HuH-7.5 (cell line): ENCODE data around the gene LMBR1.
"Not testable (repeated sequence)": the region's sequence is repeated elsewhere in the genome, so short reads cannot be mapped to it uniquely, and the experiment has no call there.

Experiments
- DNase-seq: peaks from one replicate; pipeline ENCODE4 v3.0.0; 2011; ENCODE audit warnings: low spot score

LMBR1 gene

DNA sequence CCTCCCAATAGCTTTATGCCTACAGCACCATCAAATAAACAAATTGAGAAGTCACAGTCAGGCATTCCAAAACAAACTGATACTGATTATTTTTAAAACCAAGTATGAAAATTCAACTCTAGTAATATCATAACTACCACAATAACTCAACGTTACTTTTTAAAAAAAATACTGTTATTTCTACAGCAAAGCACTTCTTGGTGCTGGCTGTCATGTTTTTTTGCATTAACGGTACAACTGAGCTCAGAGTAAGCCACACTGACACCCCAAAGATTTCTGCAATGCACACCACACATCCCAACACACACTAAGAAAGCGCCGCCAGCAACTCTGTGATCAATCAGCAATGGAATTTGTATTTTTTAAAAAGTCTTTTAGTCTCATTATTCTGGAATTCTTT lies 138.8 kb downstream of the LMBR1 start:
- DNase-seq = no peak

DNA sequence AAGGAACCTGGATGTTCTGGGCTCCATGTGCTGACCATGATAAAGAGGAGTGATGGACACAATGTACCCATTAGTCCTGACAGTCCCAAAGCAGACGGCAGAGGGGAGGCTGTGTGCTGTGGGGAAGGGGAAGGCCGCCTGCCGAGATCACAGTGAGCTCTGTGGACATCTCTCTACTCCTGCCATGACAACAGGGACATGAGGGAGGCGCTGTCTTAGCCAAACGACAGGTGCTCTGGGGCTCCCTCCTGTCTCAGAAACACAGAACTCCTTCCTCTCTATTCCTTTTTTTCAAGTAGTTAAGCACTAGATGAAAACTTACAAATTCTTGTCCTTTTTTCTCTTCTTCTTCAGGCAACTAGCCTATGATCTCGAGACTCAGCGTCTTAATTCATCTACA lies 139.4 kb downstream of the LMBR1 start:
- DNase-seq = no peak

DNA sequence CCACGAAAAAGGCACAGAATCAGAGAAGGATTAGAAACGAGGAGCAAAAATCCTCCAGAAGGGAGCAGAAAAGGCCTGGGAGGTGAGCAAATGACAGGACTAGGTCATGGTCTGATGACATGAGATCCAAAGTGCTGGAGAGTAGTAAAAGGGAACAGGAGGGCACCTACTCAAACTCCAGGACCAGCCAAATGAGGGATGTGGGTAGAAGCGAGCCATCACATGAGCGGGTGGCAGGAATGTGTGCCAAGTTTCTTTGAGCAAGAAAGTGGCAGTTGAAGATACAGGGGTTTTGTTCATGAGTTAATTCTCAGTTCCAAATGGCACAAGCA lies 139.8 kb downstream of the LMBR1 start:
- no peak for DNase-seq

DNA sequence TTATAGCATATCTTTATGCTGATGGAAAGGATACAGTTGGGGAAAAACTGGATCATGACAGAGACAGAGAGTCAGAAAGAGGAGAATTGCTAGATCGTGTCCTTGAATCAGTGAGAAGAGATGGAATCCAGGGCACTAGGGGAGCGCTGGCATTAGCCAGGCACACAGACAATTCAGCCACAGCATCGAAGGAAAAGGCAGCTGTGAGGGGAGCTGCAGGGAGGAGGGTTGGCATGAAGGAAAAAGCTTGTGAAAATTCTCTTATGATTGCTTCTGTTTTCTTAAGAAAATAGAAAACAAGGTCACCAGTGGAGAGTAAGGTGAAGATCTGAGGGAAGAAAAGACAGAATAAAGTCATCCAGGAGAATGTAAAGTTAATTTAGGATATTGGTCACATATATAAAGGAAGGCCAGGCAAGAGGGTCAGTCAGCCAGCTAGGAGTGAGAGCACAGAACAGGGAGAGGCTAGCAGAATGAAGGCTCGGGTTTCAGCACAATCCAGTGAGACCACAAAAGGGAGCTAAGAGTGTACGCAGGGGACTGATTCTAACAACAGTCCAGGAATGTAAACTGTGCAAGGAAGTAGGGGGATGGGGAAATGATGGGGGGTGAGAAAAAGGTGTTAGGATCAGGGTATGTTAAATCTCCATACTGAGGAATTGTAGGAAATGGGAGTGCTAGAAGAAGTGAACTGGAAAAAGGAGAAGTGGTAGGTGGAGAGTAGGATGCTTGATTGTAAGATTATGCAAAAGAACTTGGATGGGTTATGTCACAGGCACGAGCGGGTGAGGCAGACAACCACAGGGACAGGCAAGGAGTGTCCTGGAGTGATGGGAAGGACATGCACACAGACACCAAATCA lies 140.4 kb downstream of the LMBR1 start:
- no peak for DNase-seq

DNA sequence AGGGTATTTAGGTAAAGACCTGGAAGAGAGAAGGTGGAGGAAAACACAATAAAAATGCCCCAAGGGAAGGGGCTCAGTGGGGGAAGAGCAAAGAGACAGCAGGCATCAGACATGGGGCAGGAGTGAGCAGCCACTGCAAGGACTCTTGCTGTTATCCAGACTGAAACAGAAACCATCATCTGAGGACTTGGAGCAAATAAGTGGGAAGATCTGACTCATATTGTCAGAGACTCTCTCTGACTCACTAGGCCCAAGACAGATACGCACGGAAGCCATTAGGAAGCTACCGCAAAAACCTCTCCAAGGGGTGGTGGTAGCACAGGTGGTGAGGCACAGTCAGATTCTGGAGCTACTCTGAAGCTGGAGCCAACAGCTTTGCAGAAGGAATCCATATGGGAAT lies 141.7 kb downstream of the LMBR1 start:
- no peak for DNase-seq

DNA sequence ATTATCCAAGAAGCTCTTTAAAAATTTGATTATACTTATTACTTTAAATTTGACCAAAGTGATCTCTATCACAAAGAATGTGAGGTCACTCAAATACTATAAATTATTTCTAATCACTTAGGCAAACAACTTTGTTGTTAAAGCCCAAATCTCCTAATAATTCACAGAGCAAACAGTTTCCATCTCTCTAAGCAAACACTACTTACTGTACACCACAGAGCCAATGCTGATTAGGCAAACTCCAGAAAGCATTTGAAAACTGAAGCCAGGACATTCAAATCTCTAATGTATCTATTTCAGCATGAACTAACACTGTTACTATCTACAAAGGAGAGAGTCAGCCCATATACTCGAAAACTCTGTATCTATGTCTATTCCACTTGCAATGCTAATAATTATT lies 145.3 kb downstream of the LMBR1 start:
- DNase-seq = peak; percentile 14

DNA sequence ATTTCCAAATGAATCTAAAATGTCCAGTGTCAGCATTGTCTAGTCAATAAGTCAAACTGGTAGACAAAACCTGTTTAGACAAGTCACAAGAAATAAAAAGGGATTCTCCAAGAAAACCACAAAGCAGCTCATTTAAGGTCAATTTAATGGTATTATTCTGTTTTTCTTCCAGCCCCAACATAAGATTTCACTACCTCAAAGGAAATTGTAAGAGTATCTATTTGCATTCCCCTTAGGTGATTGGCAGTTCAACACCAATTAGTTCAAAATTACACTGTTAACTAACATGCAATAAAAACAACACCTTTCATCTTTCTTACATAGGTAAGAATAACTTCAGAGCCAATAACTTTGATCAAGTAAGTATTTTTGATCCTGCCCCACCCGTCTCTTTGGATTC lies 146.1 kb downstream of the LMBR1 start:
- no peak for DNase-seq

DNA sequence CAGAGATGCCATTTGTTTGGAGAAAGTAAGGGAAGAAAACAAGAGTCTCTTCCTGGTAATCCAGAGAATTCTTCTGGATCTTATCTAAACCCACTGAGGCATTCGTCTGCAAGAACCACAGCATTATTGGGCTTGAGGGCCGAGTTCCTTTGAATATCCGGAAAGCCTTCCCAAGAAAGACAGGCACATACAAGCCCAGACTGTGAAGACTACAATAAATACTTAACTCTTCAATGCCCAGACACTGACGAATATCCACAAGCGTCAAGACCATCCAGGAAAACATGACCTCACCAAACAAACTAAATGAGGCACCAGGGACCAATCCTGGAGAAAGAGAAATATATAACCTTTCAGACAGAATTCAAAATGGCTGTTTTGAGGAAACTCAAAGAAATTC lies 153.4 kb downstream of the LMBR1 start:
- DNase-seq = no peak

DNA sequence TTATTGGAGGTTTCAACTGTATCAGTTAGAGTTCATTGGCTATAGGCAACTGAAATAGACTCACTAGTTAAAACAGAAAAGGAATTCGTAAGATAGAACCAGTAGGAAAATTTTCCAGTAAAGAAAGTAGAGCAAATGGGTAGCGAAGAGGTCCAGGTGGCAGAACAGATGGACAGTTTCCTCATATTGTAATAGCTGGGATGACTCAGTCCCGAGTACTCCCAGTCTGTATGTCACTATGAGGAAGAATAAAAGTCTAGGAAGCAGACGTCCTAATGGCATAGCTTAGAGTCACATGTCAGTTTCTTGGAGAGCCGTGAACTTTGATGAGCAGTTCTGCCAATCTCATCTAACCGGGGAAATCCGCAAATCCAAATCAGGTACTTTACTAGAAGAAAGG lies 157.1 kb downstream of the LMBR1 start:
- DNase-seq = no peak

DNA sequence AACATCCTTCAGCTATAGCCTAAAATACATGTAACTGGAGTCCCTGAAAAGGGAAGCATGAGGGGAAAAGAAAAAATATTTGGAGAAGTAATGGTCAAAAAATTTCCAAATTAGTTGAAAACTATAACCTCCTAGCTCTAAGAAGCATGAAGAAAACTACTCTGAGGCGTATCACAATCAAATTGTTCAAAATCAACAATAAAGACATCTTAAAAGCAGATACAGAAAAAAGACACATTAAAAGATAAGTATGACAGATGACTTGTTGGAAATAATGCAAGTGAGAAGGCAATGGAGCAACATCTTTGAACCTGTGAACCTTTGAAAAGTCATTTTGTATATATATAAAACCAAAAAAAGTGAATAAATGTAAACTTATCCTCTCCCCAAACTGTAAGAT lies 159.3 kb downstream of the LMBR1 start:
- DNase-seq = no peak

DNA sequence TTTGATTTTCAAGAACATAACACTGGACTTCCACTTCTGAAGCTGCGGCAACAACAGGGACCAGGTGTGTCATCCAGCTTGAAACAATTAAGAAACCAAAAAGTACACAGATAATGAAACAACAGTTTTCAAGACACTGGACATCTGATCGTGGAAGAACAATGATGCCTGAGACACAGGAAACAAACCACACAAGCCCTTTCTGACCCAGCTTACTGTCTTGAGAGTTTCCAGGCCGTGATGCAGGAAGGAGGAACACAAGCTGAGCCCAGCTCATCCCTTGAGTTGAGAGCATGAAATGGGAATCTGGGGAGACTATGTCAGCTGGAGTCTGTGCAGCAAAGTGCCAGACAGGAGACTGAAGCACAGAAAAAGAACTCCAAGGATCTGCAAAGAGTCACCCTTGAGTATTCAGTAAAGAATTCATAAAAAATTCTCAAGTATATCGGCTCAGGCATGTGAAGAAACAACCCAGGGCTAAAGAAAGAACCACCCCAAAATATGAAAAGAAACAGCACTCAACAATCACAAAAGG lies 160.8 kb downstream of the LMBR1 start:
- DNase-seq = no peak

DNA sequence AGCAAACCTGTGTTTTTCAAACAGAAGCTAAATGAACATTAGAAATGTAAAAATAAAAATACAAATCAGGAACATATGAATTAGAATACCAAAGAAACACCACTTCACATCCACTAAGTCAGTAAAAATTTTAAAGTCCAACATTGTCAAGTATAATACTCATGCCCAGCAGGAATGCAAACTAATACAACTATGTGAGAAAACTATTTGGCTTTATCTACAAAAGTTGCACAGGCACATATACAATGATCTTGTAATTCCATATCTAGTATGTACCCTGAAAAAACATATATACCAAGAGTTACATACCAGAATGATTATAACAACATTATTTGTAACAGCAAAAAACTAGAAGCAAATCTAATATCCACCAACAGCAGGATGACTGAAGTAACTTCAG lies 161.3 kb downstream of the LMBR1 start:
- no peak for DNase-seq

DNA sequence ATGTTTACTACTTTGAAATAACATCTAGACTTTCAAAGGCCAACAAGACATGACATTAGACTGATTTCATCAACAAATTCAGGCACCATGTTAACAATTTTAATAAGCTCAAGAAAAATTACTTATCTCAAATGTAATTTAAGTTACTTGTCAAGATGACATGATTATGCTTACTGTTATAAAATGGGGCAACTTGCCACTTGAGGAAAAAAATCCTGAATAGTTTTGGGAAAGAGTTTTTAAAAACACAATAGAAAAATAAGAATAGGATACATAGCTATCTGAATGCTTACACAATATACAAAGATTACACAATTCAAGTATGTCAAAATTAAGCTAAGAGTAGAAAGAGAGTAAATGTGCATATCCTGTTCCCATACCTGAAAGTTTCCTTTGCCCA lies 167.0 kb downstream of the LMBR1 start:
- DNase-seq = no peak

DNA sequence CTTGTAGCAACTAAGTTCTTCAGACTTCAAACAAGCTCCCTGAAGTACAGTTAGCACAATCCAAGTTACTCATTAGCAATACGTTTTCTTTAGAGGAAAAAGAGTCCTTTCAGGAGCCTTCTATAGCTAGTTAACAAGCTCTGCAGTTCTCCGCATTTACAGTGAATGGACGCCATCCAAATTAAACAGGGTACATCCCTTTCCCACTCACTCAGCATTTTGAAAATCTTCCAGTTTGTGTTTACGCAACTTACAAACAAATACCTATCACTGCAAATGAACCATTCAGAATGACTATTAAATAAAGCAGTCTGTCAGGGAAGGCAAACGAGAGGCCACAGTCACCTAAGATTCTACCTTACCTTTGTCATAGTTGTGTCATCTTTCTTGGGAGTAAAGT lies 167.9 kb downstream of the LMBR1 start:
- peak; percentile 13 for DNase-seq

DNA sequence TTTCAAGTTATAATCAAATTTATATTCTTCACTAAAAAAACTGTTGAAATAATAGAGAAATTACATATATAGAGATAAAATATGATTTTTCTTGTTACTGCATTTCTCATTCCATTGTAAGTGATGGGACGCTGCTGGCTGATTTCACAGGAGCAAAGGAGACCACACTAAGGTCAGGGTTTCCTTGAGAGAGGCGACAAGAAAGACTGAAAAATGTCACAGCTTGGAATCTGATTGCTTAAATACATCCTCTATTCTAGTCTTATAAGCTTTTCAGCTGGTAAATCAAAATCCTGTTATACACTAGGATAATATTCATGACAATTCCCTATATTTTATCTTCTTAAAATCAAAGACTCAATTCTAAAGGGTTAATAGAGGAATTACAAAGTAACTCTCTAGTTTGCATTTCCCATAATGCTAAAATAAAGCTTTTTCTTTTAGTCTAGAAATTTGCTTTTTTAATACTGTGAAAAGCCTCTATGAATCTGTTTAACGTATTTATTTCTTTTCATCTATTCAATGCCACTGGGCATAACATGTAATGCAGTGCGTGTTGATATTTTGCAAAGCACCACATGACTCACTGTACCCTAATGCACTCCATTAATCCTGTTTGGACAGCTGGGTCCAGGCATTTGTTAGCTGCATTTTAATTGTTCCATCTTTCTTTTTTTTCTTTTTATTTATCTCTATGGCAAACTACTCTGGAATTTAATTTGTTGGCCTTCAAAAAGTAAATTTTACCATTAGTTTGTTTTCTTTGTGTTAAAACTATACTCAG lies 170.7 kb downstream of the LMBR1 start:
- DNase-seq = no peak

DNA sequence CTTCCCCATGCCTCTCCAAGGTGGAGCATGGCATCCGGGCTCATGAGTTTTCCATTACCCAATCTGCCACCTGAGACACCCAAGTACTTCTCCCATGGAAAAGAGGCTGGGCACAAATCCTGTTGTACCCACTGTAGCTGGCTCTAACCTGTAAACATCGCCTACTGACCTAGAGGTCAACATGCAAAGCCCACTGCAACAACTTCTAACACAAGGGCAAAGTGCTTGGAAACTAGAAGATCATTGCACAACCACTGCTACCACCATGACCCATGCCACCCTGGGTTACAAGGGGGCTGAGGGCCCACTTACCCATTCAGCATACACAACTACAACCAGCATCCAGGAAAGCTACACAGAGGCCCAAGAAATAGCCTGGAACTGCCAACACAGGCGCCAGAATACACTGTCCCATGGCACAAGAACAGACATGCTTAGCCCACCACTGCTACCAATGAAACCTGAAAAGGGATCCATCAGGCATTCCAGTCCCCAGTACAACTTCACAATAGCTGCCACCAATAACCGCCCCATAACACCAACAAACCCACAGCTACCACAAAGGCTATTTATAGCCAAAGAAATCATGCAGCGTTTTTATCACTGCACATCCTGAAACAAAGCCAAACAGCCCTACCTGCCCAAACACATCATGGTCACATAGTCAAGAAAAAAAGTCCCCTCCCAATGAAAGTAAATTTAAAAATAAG lies 189.1 kb downstream of the LMBR1 start:
- no peak for DNase-seq

DNA sequence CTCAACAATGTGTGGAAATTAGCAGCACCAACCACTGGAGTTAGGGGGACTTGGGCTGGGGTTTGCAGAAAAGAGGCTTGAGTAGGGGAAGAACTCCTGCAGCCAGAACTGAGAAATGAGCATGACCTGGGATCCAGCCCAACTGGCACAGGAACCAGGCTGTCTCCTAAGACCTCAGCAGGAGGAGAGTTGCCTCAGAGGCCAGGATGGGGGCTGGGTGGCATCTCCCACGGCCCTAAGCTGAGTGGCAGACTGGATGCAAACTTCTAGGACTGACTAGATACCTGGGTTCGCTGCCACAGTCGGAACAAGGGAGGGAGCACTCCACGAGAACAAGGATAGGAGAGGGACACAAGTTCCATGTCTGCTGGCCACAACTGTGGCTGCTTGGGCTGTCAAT lies 189.8 kb downstream of the LMBR1 start:
- no peak for DNase-seq

DNA sequence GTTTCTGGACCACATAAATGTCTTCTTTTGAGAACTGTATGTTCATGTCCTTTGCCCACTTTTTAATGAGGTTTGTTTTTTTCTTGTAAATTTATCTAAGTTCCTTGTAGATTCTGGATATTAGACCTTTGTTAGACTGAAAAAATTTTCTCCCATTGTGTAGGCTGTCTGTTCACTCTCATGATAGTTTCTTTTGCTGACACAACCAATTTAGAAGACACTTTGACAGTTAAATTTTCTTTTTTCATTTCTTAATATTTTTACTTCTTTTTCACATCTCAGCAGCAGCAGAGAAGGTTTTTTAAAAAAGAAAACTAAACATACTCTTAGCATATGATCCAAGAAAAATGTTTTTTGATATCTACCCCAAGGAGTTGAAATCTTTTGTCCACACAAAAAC lies 190.6 kb downstream of the LMBR1 start:
- no peak for DNase-seq

DNA sequence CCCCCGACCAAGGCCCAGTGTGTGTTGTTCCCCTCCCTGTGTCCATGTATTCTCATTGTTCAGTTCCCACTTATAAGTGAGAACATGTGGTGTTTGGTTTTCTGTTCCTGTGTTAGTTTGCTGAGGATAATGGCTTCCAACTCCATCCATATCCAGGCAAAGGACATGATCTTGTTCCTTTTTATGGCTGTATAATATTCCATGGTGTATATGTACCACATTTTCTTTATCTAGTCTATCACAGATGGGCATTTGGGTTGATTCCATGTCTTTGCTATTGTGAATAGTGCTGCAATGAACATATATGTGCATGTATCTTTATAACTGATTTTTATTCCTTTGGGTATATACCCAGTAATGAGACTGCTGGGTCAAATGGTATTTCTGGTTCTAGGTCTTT lies 191.2 kb downstream of the LMBR1 start:
- DNase-seq = not testable (repeated sequence)

DNA sequence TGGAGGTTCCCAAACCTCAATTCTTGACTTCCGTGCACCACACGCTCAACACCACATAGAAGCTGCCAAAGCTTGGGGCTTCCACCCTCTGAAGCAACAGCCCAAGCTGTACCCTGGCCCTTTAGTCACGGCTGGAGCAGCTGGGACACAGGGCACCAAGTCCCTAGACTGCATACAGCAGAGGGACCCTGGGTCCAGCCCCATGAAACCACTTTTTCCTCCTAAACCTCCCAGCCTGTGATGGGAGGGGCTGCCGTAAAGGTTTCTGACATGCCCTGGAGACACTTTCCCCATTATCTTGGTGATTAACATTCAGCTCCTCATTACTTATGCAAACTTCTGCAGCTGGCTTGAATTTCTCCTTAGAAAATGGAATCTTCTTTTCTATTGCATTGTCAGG lies 194.5 kb downstream of the LMBR1 start:
- not testable (repeated sequence) for DNase-seq

DNA sequence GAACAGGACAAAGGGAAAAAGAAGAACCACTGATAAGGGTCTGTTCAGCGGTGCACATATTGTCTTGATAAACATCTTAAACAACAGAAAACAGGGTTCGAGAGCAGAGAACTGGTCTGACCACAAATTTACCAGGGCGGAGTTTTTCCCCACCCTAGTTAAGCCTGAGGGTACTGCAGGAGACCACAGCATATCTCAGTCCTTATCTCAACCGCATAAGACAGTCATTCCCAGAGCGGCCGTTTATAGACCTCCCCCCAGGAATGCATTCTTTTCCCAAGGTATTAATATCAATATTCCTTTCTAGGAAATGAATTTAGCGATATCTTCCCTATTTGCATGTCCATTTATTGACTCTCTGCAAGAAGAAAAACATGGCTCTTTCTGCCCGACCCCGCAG lies 195.7 kb downstream of the LMBR1 start:
- not testable (repeated sequence) for DNase-seq

DNA sequence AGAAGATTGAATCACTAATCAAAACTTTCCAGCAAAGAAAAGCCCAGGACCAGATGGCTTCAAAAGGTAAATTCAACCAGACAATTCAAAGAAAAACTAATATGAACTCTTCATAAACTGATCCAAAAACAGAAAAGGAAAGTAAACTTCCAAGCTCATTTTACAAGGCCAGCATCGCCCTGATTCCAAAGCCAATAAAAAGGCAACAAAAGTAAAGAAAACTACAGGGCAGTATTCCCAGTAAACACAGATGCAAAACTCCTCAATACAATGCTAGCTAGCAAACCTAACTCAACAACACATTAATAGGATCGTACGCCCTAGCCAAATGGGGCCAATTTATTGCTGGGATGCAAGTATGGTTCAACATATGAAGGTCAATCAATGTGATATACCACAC lies 199.4 kb downstream of the LMBR1 start:
- no peak for DNase-seq

DNA sequence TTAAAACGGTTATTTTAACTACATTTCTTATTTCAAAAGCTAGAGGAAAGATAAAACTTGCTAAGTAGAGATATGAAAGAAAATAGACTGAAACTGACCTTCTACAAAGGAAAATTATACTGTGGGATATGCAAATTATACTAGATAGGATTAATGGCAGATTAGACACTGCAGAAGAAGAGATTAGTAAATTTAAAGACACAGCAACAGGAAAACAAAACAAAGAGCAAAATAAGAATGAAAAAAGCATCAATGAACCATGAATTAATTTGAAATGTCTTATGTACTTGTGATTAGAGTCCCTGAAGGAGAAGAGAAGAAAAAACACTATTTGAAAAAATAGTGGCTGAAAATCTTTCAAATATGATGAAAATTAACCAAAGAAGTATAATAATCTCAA lies 200.1 kb downstream of the LMBR1 start:
- no peak for DNase-seq
